Superior temporal gyrus (tissue), 1 donor: Measurements from ENCODE around the gene KCNE3.

Experiments used
- DNase-seq: peaks from one replicate; pipeline ENCODE4 v3.0.0-alpha.2; 2016; ENCODE audit errors: extremely low spot score

KCNE3 gene

DNA sequence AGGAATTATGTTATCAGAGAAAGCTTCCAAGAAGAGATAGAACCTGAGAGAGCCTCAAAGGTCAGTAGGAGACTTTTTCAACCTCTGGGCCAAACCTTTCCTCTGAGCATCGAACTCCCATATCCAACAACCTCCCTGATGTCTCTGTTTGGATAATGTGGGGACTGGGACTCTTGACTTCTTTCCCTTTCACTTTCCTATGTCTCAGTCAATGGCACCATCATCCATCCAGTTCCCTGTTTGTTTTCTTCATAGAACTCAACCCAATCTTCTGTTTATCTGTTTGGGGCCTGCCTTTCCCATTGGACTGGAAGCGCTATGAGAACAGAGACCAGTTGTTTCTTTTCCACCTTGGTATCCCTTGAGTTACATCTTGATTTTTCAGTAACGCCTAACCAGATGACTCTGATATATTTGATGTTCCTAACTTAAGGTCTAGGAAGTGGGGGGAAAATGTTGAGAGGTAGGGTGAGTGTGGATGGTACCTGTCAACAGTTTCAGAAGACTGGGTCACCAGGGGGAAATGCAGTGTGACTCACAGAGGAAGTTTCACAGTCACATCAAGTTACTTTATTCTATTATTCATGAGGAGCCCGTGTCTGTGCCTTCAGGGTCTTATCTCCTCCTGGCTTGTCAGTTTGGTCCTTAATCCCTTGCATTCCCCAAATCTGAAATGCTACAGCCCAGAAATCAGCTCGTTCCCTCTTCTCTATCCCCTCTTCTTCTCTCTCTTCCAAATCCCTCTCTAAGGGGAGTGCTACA, 4.5 kb upstream of the KCNE3 start:
- DNase-seq: no peak

- no peak for DNase-seq
Observed at GRCh38 chr11:74471037-74471436, 3.7 kb upstream of the KCNE3 start.

DNA sequence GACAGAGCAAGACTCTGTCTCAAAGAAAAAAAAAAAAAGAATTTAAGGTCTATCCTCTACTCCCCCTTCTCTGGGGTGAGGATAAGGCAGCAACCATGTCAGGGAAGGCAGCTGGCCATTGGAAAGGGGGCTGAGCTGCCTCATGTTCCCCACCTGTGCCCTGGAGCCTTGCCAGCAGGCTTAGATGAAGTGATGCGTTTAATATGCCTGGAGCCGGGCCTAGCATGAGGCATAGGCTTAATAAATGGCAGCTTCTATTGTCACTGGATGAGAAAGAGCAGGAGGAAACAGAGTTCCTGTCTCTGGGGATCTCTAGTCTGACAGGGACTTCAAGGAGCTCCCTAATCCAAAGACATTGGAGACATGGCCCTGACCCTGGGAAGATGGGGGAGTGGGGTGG, 3.2 kb upstream of the KCNE3 start:
- no peak for DNase-seq

GRCh38 chr11:74468936-74469335, 1.6 kb upstream of the KCNE3 start:
- DNase-seq: no peak

DNA sequence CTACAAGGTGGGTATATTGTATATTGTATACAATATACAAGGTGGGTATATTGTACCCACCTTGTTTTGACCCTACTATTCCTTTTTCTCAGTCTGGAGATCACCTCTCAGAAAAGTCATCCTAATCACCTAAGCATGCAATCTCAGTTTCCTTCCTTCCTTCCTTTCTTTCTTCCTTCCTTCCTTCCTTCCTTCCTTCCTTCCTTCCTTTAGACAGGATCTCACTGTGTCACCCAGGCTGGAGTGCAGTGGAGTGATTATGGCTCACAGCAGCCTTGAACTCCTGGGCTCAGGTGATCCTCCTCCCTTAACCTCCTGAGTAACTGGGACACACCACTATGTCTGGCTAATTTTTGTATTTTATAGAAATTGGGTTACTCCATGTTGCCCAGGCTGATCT, 1.2 kb upstream of the KCNE3 start:
- no peak for DNase-seq

- no peak for DNase-seq
Observed at GRCh38 chr11:74468058-74468457, 709 bp upstream of the KCNE3 start.

- DNase-seq: no peak
Observed at GRCh38 chr11:74465291-74465708, 2.0 kb downstream of the KCNE3 start.

DNA sequence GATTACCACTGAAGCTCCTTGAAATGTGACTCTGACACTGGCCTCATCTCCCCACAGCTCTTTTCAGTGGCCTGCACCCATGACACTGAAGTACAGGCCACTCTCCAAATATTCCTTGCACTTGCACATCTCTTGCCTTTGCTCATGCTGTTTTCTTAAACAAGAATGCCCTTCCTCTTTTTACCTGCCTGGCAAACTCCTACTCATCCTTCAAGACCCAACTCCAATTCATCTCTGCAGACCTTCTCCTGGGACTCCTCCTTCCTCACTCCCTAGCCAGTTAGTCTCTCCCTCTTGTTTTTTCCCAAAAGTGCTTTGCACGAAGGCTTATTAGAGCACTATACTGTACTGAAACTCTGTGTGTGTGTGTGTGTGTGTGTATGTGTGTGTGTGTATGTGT, 2.6 kb downstream of the KCNE3 start:
- DNase-seq: no peak

DNA sequence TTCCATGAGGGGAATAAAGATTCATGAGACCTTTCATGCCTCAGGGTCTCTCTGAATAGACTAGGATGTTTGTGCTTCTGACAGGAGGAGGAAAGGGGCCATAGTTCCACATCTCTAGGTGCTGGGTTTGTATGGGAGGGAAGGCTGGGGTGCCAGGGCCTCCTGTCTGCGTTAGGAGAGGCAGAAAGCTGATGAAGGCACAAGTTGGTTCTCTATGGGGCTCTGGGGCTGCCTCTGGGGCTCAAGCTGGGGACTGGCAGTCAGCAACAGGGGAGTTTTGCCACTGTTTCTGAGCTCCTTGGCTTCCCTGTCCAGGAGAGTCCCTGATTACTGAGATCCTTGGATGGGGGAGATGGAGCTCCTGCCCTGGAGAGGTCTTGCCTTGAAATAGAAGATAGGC, 4.1 kb downstream of the KCNE3 start:
- no peak for DNase-seq

DNA sequence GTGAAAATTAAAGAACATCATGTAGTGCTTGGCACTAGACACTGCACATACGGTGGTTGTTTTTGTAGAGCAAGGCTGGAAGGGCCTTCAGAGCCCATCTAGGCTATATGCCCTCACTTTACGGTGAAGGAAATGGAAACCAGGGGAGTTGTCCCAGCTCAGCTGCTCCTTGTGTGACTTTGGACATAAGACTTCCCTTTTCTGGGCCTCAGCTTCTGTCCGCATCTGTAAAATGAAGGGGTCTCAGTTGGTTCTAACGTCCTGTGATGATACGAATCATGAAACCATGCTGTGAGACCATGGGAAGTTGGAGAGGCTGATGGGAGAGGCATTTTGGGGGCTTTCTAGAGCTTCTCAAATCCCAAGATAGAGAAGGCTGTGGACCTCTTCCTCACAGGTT, 4.7 kb downstream of the KCNE3 start:
- DNase-seq: no peak

GRCh38 chr11:74462009-74462408, 5.3 kb downstream of the KCNE3 start:
- no peak for DNase-seq

- DNase-seq: no peak
Observed at GRCh38 chr11:74460481-74461154, 6.7 kb downstream of the KCNE3 start.

DNA sequence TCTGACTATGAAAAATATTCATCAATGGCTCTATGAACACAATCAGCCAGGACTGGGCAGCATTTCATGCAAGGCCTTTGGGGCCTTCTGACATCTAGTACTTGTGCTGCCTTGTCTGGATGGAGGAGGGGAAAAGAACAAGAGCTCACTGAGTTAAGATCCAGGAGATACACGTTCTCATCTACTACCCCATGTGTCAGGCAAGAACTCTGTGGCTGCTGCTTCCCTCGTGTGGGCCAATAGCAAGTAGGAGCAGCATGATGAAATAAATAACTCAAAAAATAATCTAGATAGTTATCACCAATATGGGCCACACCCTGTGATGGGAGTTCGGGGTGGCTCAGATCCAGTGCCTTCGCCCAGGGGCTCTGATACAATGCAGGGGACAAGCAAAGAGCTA, 7.3 kb downstream of the KCNE3 start:
- DNase-seq: no peak

GRCh38 chr11:74459584-74459983, 7.8 kb downstream of the KCNE3 start:
- no peak for DNase-seq

- DNase-seq: no peak
Observed at GRCh38 chr11:74457356-74457755, 10.0 kb downstream of the KCNE3 start.

DNA sequence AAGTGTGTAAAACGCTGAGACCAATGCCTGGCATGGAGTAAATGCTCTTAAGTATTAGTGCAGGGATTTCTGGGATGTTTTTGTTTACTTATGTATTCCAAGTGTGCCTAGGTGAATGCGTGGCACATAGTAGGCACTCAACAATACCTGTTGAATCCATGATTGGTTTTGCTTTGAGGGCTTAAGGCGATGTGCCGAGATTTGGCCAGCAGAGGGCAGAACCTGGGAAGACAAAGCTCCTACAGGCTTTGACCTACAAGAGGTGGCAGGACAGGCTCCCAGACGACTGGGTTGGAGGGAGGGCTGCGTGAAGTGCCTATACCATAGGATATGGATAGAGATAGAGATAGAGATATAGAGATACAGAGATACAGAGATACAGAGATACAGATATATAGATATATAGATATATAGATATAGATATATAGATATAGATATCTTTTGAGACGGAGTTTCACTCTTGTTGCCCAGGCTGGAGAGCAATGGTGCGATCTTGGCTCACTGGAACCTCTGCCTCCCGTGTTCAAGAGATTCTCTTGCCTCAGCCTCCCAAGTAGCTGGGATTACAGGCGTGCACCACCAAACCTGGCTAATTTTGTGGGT, 13.9 kb downstream of the KCNE3 start:
- peak; percentile 56 for DNase-seq

DNA sequence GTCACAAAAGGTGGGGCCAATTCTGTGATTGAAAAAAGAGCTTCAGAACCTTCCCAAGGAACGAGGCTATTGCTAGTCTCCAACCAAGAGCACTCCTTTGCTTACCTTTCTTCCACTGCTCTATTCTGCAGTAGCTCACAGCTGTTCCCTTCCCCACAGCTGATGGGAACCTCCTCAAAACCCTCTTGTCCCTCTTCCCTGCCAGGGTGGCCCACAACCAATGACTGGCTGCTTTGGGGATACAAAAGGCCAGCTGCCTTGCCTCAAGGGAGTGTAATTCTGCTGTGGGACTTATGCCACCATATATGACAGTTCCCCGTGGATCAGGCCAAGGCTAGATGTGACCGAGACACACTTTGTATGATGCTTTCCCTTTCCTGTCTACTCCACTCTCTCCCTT, 15.0 kb downstream of the KCNE3 start:
- no peak for DNase-seq

GRCh38 chr11:74450318-74450717, 17.0 kb downstream of the KCNE3 start:
- no peak for DNase-seq

- DNase-seq: peak; percentile 93
Observed at GRCh38 chr11:74449369-74449931, 17.9 kb downstream of the KCNE3 start.

GRCh38 chr11:74447720-74448119, 19.6 kb downstream of the KCNE3 start:
- DNase-seq: no peak

DNA sequence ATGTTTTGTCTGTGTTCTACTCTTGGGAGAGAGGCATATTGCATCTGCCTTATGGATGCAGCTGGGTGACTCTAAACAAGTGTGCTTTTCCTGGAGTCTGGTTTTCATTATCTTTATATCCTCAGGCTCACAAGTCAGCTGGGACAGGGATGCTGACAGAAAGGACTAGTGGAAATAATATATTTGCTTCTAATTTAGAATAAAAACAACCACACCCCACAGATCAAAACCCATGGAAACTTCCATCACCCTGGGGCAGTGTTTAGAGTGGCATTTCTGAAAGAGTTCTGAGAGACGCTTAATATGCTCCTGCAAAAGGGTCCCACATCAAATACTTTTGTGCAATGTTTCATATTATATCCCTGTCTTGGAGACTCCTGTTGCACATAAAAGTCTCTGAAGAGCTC, 20.8 kb downstream of the KCNE3 start:
- no peak for DNase-seq

DNA sequence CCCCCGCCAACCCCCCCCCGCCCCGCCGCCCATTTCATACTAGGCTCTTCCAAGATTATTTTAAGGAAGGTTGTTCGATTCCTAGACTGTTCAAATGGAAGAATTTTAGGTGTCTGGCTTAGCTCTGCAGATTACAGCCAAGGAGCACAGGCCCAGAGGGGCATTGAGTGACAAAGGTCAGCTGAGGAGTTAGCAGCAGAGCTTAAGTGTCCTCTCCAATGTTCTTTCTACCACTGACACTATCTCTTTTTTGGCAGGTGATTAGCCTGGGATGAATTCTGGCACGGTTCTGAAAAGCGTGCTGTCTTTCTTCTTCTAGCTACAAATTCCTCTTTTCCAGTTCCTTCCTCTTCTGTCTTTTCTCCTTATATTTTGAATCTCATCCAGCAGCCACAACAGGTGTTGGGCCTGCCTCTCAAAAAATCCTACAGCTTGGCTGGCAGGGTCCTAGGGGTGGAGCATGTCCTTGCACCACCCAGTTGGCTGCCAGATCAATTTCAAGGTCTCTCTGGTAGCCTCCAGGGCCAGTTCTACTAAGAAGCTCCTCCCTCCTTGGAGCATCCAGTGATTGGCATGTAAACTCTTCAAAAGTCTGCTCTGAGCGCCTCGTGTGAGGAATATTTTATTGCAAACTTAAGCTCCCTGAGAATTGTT, 23.0 kb downstream of the KCNE3 start:
- DNase-seq: no peak
